ENCODE data around the gene ZDHHC11. TPM values are rescaled to one million over a fixed set of nuclear protein-coding genes. Genes with fewer than 3 reads are reported as not detected.
A peak's percentile ranks its signal among the peaks of the same experiment; 100 is the strongest.
"Not testable (repeated sequence)": the region's sequence is repeated elsewhere in the genome, so short reads cannot be mapped to it uniquely, and the experiment has no call there.

ZDHHC11 gene
- total and polyA plus RNA-seq, 2 experiments from 2014 or later: 8.0 to 29.1 TPM

- not testable (repeated sequence) for H3F3A ChIP-seq (replicated peaks; ENCODE audit: low read depth); H3K27me3 Mint-ChIP-seq (ENCODE audit: insufficient read depth, low read depth, poor library complexity); ATAC-seq; H3K27me3 ChIP-seq (ENCODE audit: insufficient read depth); H3K79me2 ChIP-seq (replicated peaks; ENCODE audit: insufficient read depth); H2AFZ ChIP-seq; H4K20me1 ChIP-seq (replicated peaks; ENCODE audit: insufficient read depth); H3K36me3 ChIP-seq (ENCODE audit: insufficient read depth); H3K27ac ChIP-seq (ENCODE audit: low read depth); H3K9me2 ChIP-seq (ENCODE audit: insufficient read depth); DNase-seq (ENCODE audit: low spot score); H3K4me3 Mint-ChIP-seq; H3K4me3 ChIP-seq; H3K27ac Mint-ChIP-seq; H3K4me2 ChIP-seq
- Mint-ChIP-seq H3K36me3 (ENCODE audit: low read depth) (peaks cover 49% of the 10 kb centered on the region), H3K4me1 (peaks cover 14% of the 10 kb centered on the region), H3K9me3 (peaks cover 38% of the 10 kb centered on the region)
- H3K4me1 ChIP-seq (ENCODE audit: insufficient read depth): peaks cover 11% of the 10 kb centered on the region
These were observed 54.9 kb downstream of the ZDHHC11 start for GRCh38 chr5:795873-796272.

- not testable (repeated sequence) for H4K20me1 ChIP-seq (replicated peaks; ENCODE audit: insufficient read depth); H3K27me3 Mint-ChIP-seq (ENCODE audit: insufficient read depth, low read depth, poor library complexity); DNase-seq (ENCODE audit: low spot score); ATAC-seq; H3K4me3 Mint-ChIP-seq; H3K27me3 ChIP-seq (ENCODE audit: insufficient read depth); H3F3A ChIP-seq (replicated peaks; ENCODE audit: low read depth); H3K79me2 ChIP-seq (replicated peaks; ENCODE audit: insufficient read depth); H3K9me2 ChIP-seq (ENCODE audit: insufficient read depth); H3K36me3 ChIP-seq (ENCODE audit: insufficient read depth); H3K27ac ChIP-seq (ENCODE audit: low read depth); H3K27ac Mint-ChIP-seq; H3K4me3 ChIP-seq; H2AFZ ChIP-seq; H3K4me2 ChIP-seq
- Mint-ChIP-seq H3K9me3 (peaks cover 46% of the 10 kb centered on the region), H3K4me1 (peaks cover 14% of the 10 kb centered on the region), H3K36me3 (ENCODE audit: low read depth) (peaks cover 55% of the 10 kb centered on the region)
- H3K4me1 ChIP-seq (ENCODE audit: insufficient read depth): peaks cover 11% of the 10 kb centered on the region
These were observed 55.8 kb downstream of the ZDHHC11 start for GRCh38 chr5:794948-795347.

- not testable (repeated sequence) for ATAC-seq; H3K27ac ChIP-seq (ENCODE audit: low read depth); H3K4me3 Mint-ChIP-seq; H3K4me3 ChIP-seq; H3K4me2 ChIP-seq; H3K4me1 Mint-ChIP-seq; H3K27ac Mint-ChIP-seq; H3F3A ChIP-seq (replicated peaks; ENCODE audit: low read depth); H3K27me3 ChIP-seq (ENCODE audit: insufficient read depth); DNase-seq (ENCODE audit: low spot score); H4K20me1 ChIP-seq (replicated peaks; ENCODE audit: insufficient read depth); H3K79me2 ChIP-seq (replicated peaks; ENCODE audit: insufficient read depth); H2AFZ ChIP-seq; H3K9me2 ChIP-seq (ENCODE audit: insufficient read depth); H3K36me3 ChIP-seq (ENCODE audit: insufficient read depth)
- peaks cover 46% of the 10 kb centered on the region for H3K9me3 Mint-ChIP-seq
- H3K4me1 ChIP-seq (ENCODE audit: insufficient read depth): peaks cover 11% of the 10 kb centered on the region
- H3K36me3 Mint-ChIP-seq (ENCODE audit: low read depth): peaks cover 45% of the 10 kb centered on the region
- H3K27me3 Mint-ChIP-seq (ENCODE audit: insufficient read depth, low read depth, poor library complexity): peaks cover 13% of the 10 kb centered on the region
These were observed 62.1 kb downstream of the ZDHHC11 start for GRCh38 chr5:788703-789102.

GRCh38 chr5:787857-788233 is 62.9 kb downstream of the ZDHHC11 start:
- peaks cover 39% of the 10 kb centered on the region for H3K9me3 Mint-ChIP-seq
- not testable (repeated sequence) for H3K4me1 ChIP-seq (ENCODE audit: insufficient read depth); H3K27ac Mint-ChIP-seq; H3K4me1 Mint-ChIP-seq; H3K27ac ChIP-seq (ENCODE audit: low read depth); DNase-seq (ENCODE audit: low spot score); H3K9me2 ChIP-seq (ENCODE audit: insufficient read depth); H4K20me1 ChIP-seq (replicated peaks; ENCODE audit: insufficient read depth); H3K4me2 ChIP-seq; H3K4me3 Mint-ChIP-seq; H3F3A ChIP-seq (replicated peaks; ENCODE audit: low read depth); H3K4me3 ChIP-seq; ATAC-seq; H2AFZ ChIP-seq; H3K79me2 ChIP-seq (replicated peaks; ENCODE audit: insufficient read depth); H3K36me3 ChIP-seq (ENCODE audit: insufficient read depth)
- peaks cover 36% of the 10 kb centered on the region for H3K36me3 Mint-ChIP-seq (ENCODE audit: low read depth)
- peaks cover 13% of the 10 kb centered on the region for H3K27me3 ChIP-seq (ENCODE audit: insufficient read depth)
- peaks cover 14% of the 10 kb centered on the region for H3K27me3 Mint-ChIP-seq (ENCODE audit: insufficient read depth, low read depth, poor library complexity)

- DNase-seq (ENCODE audit: low spot score): not testable (repeated sequence)
- peaks cover 14% of the 10 kb centered on the region for H3K27me3 Mint-ChIP-seq (ENCODE audit: insufficient read depth, low read depth, poor library complexity)
These were observed 63.4 kb downstream of the ZDHHC11 start for GRCh38 chr5:787224-787856.

GRCh38 chr5:785181-785705 is 65.5 kb downstream of the ZDHHC11 start:
- H4K20me1 ChIP-seq (replicated peaks; ENCODE audit: insufficient read depth); H3K27ac ChIP-seq (ENCODE audit: low read depth); H3K9me2 ChIP-seq (ENCODE audit: insufficient read depth); H3K4me1 Mint-ChIP-seq; H3K27ac Mint-ChIP-seq; H3F3A ChIP-seq (replicated peaks; ENCODE audit: low read depth); H2AFZ ChIP-seq; H3K79me2 ChIP-seq (replicated peaks; ENCODE audit: insufficient read depth); H3K36me3 ChIP-seq (ENCODE audit: insufficient read depth); H3K4me1 ChIP-seq (ENCODE audit: insufficient read depth): not testable (repeated sequence)
- peaks cover 22% of the 10 kb centered on the region for H3K9me3 Mint-ChIP-seq
- peaks cover 14% of the 10 kb centered on the region for H3K27me3 Mint-ChIP-seq (ENCODE audit: insufficient read depth, low read depth, poor library complexity)
- H3K4me2 ChIP-seq: peak overlapping the region; percentile 74
- peaks cover 22% of the 10 kb centered on the region for H3K36me3 Mint-ChIP-seq (ENCODE audit: low read depth)
- H3K4me3 ChIP-seq: peak overlapping the region; percentile 57
- peaks cover 13% of the 10 kb centered on the region for H3K27me3 ChIP-seq (ENCODE audit: insufficient read depth)
- ATAC-seq: peak; percentile 30
- DNase-seq (ENCODE audit: low spot score): peak; percentile 20
- peak overlapping the region; percentile 70 for H3K4me3 Mint-ChIP-seq

More at GRCh38 chr5:787224-787856, 63.4 kb downstream of the ZDHHC11 start:
- H3K36me3 ChIP-seq (ENCODE audit: insufficient read depth); H3K4me2 ChIP-seq; H3F3A ChIP-seq (replicated peaks; ENCODE audit: low read depth); H3K4me1 ChIP-seq (ENCODE audit: insufficient read depth); H3K4me3 ChIP-seq; ATAC-seq; H3K4me1 Mint-ChIP-seq; H4K20me1 ChIP-seq (replicated peaks; ENCODE audit: insufficient read depth); H2AFZ ChIP-seq; H3K27ac ChIP-seq (ENCODE audit: low read depth); H3K4me3 Mint-ChIP-seq; H3K9me2 ChIP-seq (ENCODE audit: insufficient read depth); H3K27ac Mint-ChIP-seq; H3K79me2 ChIP-seq (replicated peaks; ENCODE audit: insufficient read depth): not testable (repeated sequence)
- peaks cover 36% of the 10 kb centered on the region for H3K36me3 Mint-ChIP-seq (ENCODE audit: low read depth)
- peaks cover 35% of the 10 kb centered on the region for H3K9me3 Mint-ChIP-seq
- peaks cover 13% of the 10 kb centered on the region for H3K27me3 ChIP-seq (ENCODE audit: insufficient read depth)
